Measurements from ENCODE around the gene AGFG1.

DNA sequence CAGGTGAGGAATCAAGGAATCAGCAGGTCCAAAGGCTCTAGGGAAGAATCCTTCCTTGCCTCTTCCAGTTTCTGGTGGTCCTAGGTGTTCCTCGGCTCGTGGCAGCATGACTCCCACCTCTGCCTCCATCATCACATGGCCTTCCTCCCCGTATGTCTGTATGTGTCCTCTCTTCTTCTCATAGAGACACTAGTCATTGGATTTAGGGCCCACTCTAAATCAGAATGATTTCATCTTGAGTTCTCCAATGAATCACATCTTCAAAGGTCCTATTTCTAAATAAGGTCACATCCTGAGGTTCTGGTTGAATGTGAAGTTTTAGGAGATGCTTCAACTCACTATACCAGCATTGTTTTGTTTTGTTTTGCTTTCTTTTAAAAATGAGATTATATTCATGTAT lies 11.1 kb upstream of the AGFG1 start:
- TF ChIP-seq, protein P1, sequence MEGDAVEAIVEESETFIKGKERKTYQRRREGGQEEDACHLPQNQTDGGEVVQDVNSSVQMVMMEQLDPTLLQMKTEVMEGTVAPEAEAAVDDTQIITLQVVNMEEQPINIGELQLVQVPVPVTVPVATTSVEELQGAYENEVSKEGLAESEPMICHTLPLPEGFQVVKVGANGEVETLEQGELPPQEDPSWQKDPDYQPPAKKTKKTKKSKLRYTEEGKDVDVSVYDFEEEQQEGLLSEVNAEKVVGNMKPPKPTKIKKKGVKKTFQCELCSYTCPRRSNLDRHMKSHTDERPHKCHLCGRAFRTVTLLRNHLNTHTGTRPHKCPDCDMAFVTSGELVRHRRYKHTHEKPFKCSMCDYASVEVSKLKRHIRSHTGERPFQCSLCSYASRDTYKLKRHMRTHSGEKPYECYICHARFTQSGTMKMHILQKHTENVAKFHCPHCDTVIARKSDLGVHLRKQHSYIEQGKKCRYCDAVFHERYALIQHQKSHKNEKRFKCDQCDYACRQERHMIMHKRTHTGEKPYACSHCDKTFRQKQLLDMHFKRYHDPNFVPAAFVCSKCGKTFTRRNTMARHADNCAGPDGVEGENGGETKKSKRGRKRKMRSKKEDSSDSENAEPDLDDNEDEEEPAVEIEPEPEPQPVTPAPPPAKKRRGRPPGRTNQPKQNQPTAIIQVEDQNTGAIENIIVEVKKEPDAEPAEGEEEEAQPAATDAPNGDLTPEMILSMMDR (conservative IDR thresholded peaks at IDR 0.05; ENCODE audit: low read depth, low read length), result no peak
- no peak for TF ChIP-seq EZH2 (IDR thresholded peaks at IDR 0.05; ENCODE audit: borderline replicate concordance, low read depth, low read length, poor library complexity, severe bottlenecking)

All from A673 (cell line).